Left kidney (tissue), 2 donors: ENCODE data around the gene VASH2. TPM values are rescaled to one million over a fixed set of nuclear protein-coding genes. Genes with fewer than 3 reads are reported as not detected.
"Not testable (repeated sequence)": the region's sequence is repeated elsewhere in the genome, so short reads cannot be mapped to it uniquely, and the experiment has no call there.

ENCODE experiments used
- DNase-seq: peaks from one replicate; pipeline ENCODE4 v3.0.0-alpha.2; 2013
- polyA plus RNA-seq: library from polyadenylated mRNA; unstranded; fragments of 120-200 nt; gene quantifications from one replicate; pipeline ENCODE4 v1.2.1, GENCODE V29; 2013; ENCODE audit not compliant: insufficient read length

Gene VASH2
- polyA plus RNA-seq, 1 donor: 27.2 TPM

- DNase-seq: no peak
Observed at GRCh38 chr1:212957546-212957945, 7.2 kb downstream of the VASH2 start.

- DNase-seq: no peak
Observed at GRCh38 chr1:212958175-212958574, 7.8 kb downstream of the VASH2 start.

- no peak for DNase-seq
Observed at GRCh38 chr1:212959266-212960220, 9.2 kb downstream of the VASH2 start.

- DNase-seq: no peak
Observed at GRCh38 chr1:212960932-212961331, 10.6 kb downstream of the VASH2 start.

- no peak for DNase-seq
Observed at GRCh38 chr1:212962509-212962908, 12.2 kb downstream of the VASH2 start.

- no peak for DNase-seq
Observed at GRCh38 chr1:212964102-212964501, 13.8 kb downstream of the VASH2 start.

- not testable (repeated sequence) for DNase-seq
Observed at GRCh38 chr1:212964993-212965392, 14.7 kb downstream of the VASH2 start.

- DNase-seq: no peak
Observed at GRCh38 chr1:212966616-212967015, 16.3 kb downstream of the VASH2 start.

GRCh38 chr1:212967801-212968200 lies 17.5 kb downstream of the VASH2 start:
- no peak for DNase-seq

GRCh38 chr1:212968368-212968863 lies 18.1 kb downstream of the VASH2 start:
- DNase-seq: no peak

GRCh38 chr1:212970085-212970484 lies 19.7 kb downstream of the VASH2 start:
- DNase-seq: no peak

GRCh38 chr1:212971312-212971711 lies 21.0 kb downstream of the VASH2 start:
- DNase-seq: no peak

GRCh38 chr1:212973426-212973825 lies 23.1 kb downstream of the VASH2 start:
- no peak for DNase-seq

- no peak for DNase-seq
Observed at GRCh38 chr1:212973899-212974298, 23.6 kb downstream of the VASH2 start.

GRCh38 chr1:212974711-212975110 lies 24.4 kb downstream of the VASH2 start:
- no peak for DNase-seq

- no peak for DNase-seq
Observed at GRCh38 chr1:212975111-212975918, 25.0 kb downstream of the VASH2 start.

- DNase-seq: no peak
Observed at GRCh38 chr1:212976586-212976985, 26.2 kb downstream of the VASH2 start.

- DNase-seq: no peak
Observed at GRCh38 chr1:212977781-212978645, 27.7 kb downstream of the VASH2 start.

GRCh38 chr1:212979340-212980122 lies 29.2 kb downstream of the VASH2 start:
- DNase-seq: no peak

- no peak for DNase-seq
Observed at GRCh38 chr1:212980123-212980785, 29.9 kb downstream of the VASH2 start.
